ENCODE results near the gene GCSH.

Gene GCSH

GRCh38 chr16:81101702-81102101, 5.5 kb upstream of the GCSH start:
- no peak for DNase-seq (ENCODE audit: low read depth)

GRCh38 chr16:81099958-81100357, 3.8 kb upstream of the GCSH start:
- DNase-seq (ENCODE audit: low read depth): no peak

DNA sequence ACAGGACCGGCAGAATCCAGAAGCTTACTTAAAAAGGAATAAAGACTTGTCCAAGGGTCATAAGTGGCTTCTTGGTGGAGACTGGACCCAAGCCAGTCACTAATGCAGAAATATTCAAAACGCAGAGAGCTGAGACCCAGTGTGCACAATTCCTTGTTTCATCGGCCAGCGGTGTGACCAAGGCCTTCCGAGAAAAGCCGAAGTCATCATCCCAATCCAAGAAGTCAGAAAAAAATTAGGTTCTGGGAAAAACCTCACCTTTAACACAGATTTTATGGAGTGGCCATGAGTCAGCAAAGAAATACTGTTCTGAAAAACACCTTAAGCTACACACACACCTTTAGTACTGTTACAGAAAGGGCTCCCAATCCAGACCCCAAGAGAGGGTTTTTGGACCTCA, 1.0 kb upstream of the GCSH start:
- no peak for DNase-seq (ENCODE audit: low read depth)

DNA sequence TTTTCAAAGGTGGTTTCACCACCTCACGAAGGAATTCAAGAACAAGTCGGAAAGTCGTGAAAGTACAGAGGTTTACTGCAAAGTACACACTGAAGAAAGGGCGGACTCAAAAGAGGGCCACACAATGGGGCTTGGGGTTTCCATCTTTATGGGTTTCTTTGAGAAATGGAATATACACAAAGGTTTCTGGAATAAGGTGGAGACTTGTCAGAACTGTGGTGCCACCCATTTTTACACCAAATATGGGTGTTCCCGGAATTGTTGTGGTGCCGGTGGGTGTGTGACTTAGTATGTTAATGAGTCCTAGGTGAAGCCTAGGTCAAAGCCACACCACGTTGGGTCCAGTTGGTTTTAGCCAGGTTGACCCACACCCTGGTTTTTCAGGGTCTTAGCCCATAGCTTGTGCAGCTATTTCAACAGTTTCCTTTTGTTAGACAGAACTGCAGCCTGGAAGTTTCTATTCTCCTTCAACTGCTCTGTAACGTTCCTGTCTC, 567 bp upstream of the GCSH start:
- DNase-seq (ENCODE audit: low read depth): no peak

GRCh38 chr16:81095653-81095952, 592 bp downstream of the GCSH start:
- no peak for DNase-seq (ENCODE audit: low read depth)

DNA sequence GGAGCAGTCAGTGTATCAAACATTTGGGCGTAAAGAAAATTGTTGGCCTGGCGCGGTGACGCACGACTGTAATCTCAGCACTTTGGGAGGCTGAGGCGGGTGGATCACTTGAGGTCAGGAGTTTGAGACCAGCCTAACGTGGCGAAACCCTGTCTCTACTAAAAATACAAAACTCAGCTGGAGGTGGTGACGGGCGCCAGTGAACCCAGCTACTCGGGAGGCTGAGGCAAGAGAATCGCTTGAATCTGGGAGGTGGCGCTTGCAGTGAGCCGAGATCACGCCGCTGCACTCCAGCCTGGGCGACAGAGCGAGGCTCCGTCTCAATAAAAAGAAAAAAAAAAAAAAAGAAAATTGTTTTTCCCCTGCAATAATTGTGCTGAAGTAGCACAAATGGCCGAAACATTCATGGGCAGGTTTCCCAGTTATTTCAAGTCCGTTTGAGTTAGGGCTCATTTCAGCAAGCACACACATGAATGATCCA, 1.4 kb downstream of the GCSH start:
- DNase-seq (ENCODE audit: low read depth): no peak

GRCh38 chr16:81088836-81089235, 7.4 kb downstream of the GCSH start:
- no peak for DNase-seq (ENCODE audit: low read depth)

- no peak for DNase-seq (ENCODE audit: low read depth)
Observed at GRCh38 chr16:81081014-81081413, 15.2 kb downstream of the GCSH start.

DNA sequence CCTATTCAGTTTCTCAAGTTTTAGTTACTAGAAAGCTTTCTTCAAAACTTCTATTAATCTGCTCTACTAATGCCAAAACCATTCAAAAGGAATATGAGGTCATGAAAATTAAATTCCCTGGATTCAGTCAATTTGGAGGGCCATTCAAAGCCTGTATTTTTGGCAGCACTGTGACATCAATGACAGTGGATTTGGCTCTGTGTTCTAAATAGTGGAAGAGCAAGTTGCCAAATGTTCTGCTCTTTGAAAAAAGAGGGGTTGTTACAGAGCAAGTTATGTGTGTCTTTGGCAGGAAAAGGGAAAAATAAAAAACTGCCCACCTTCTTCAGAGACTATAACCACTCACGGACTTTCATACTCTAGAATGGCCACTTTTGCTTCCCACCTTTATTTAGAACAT, 16.0 kb downstream of the GCSH start:
- no peak for DNase-seq (ENCODE audit: low read depth)

- peak; percentile 93 for DNase-seq (ENCODE audit: low read depth)
Observed at GRCh38 chr16:81077076-81077940, 18.9 kb downstream of the GCSH start, which contains the start of gene C16orf46. TSS of gene C16orf46 (minus strand) at chr16:81077238. CDS start at chr16:81063955, 13,283 bp downstream.

- peak; percentile 79 for DNase-seq (ENCODE audit: low read depth)
Observed at GRCh38 chr16:81076566-81077075, 19.6 kb downstream of the GCSH start.

DNA sequence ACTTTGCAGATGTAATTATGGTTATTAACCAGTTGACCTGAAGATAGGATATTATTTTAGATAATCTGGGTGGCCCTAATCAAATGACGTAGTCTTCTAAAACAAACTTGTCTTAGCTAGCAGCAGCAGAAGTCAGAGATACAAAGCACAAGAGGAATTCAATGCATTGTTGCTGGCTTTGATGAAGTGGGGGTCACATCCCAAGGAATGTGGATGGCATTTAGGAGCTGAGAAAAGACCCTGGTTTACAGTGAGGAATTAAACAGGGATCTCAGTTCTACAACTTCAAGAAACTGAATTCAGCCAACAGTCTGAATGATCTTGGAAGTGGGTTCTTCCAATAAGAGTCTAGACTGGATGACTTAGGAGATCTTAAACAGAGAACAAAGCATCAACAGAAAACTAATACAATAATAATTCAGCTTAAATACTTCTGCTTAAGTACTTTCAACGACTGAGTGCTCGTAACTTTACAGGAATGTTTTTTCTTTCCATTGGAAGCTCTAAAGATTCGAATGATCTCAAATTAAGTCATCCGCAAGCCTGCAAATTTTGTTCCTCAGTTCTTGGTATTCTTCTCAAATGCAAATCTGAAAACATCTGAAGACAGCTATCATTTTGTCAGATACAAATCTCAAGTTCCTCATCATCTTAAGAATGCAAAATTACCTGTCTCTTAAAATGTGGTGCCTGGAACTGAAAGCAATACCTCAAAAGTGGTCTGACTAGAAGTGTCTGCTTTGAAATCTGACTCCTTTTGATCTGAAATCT, 22.4 kb downstream of the GCSH start:
- no peak for DNase-seq (ENCODE audit: low read depth)

- no peak for DNase-seq (ENCODE audit: low read depth)
Observed at GRCh38 chr16:81071805-81072204, 24.4 kb downstream of the GCSH start.

DNA sequence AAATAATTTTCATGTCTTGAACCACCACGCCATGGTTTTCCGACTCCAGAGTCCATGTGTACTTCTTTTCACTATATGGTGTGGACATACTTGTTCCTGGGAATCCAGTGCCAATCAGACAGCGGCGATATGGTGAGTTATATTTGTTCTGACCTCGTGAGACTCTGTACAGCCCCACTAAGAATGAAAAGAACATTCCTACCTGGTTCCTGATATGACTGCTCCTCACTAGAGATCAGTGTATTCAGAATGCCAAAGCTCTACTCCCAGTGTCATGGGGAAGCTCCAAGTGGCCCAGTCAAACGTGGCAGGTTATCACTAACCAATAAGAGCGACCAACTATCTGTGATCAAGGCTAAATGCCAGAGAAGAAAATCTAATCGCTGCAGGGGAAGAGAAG, 25.2 kb downstream of the GCSH start:
- no peak for DNase-seq (ENCODE audit: low read depth)

DNA sequence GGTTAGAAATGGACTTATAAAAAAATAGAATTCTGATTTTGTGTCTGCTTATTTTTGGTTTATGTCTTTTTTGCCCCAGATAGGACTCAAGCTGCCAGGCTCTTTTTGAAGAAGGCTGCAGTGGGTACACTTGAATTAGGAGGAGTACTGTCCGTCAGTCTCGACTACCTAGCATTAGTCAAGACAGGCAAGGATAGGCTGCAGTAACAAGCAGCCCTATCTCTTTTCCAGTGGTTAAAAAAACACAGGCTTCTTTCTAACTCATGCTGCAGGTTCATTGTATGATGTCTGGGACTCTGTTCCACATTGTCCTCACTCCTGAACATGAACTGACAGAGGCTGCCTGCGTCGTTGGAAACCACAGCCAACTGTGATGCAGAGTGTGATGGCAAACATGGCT, 27.1 kb downstream of the GCSH start:
- DNase-seq (ENCODE audit: low read depth): no peak

DNA sequence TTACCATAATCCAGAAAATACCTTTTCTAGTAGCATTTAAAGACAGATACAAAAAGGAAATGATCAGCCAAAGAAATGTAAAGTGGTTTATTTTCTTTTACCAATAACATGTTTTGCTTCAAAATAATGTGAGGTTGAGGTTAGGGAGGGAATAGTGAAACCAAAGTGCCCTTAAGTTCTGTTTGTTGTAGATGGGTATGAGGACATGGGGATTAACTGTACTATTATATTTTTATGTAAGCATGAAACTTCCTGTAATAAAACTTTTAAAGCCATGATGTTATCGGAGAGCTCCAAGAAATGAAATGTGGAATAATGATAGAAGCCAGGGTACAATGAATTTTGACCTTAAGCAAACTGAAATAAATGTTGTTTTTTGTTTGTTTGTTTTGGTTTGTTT, 29.0 kb downstream of the GCSH start:
- no peak for DNase-seq (ENCODE audit: low read depth)

GRCh38 chr16:81066681-81067080, 29.5 kb downstream of the GCSH start:
- no peak for DNase-seq (ENCODE audit: low read depth)

- DNase-seq (ENCODE audit: low read depth): no peak
Observed at GRCh38 chr16:81061871-81062608, 34.2 kb downstream of the GCSH start.

DNA sequence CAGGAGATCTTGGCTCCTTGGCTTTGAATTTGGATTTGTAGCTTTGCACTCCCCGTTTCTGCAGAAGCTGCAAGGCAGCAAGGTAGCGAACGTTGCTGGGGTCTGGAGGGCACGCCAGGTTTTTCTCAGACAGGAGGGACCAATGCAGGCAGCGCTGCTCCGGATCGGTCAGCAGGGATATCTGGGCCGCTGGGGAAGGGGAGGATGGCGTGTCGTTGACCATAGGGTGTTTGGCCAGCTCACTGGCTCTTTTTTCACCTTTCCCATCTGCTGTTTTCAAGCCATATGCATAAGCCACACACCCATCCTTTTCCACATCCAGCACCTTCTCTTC, 34.9 kb downstream of the GCSH start:
- no peak for DNase-seq (ENCODE audit: low read depth)

GRCh38 chr16:81060576-81061306, 35.5 kb downstream of the GCSH start:
- no peak for DNase-seq (ENCODE audit: low read depth)

GRCh38 chr16:81053761-81054160, 42.4 kb downstream of the GCSH start:
- DNase-seq (ENCODE audit: low read depth): no peak

- no peak for DNase-seq (ENCODE audit: low read depth)
Observed at GRCh38 chr16:81042821-81043220, 53.4 kb downstream of the GCSH start.
